Measurements from ENCODE around the gene ZNF425. TPM values are rescaled to one million over a fixed set of nuclear protein-coding genes. Genes with fewer than 3 reads are reported as not detected.

Gene ZNF425
- total RNA-seq, 2 donors from 2014 or later: 0.89 to 1.3 TPM

GRCh38 chr7:149125189-149125862 lies 798 bp downstream of the ZNF425 start:
- Histone ChIP-seq H3K27ac (peak overlapping the region; percentile 96 to 97), H3K36me3 (peaks cover 2% of the 10 kb centered on the region), H3K9me3 (peaks cover 0 to under 1% of the 10 kb centered on the region in 2 donors), H3K4me3 (peak overlapping the region; percentile 93 to 95), H3K4me1 (peaks cover 0 to 16% of the 10 kb centered on the region in 2 donors), H3K27me3 (no peaks in the 10 kb centered on the region)
- DNase-seq (ENCODE audit: low spot score): no peak
- TF ChIP-seq CTCF (IDR thresholded peaks at IDR 0.05): no peak

GRCh38 chr7:149109969-149110368 lies 16.2 kb downstream of the ZNF425 start:
- H3K27ac ChIP-seq: no peak overlapping the region
- no peak for DNase-seq (ENCODE audit: low spot score)
- H3K36me3 ChIP-seq: no peaks in the 10 kb centered on the region
- H3K27me3 ChIP-seq: no peaks in the 10 kb centered on the region
- no peak overlapping the region for H3K4me3 ChIP-seq
- no peaks in the 10 kb centered on the region for H3K4me1 ChIP-seq
- TF ChIP-seq CTCF (IDR thresholded peaks at IDR 0.05): no peak
- no peaks in the 10 kb centered on the region for H3K9me3 ChIP-seq

GRCh38 chr7:149104749-149105148 lies 21.4 kb downstream of the ZNF425 start:
- Histone ChIP-seq H3K27ac (no peak overlapping the region), H3K9me3 (no peaks in the 10 kb centered on the region), H3K4me3 (no peak overlapping the region), H3K4me1 (no peaks in the 10 kb centered on the region), H3K27me3 (no peaks in the 10 kb centered on the region), H3K36me3 (no peaks in the 10 kb centered on the region)
- TF ChIP-seq CTCF (IDR thresholded peaks at IDR 0.05): no peak
- no peak for DNase-seq (ENCODE audit: low spot score)

- Histone ChIP-seq H3K4me3 (no peak overlapping the region), H3K9me3 (no peaks in the 10 kb centered on the region), H3K36me3 (no peaks in the 10 kb centered on the region), H3K4me1 (no peaks in the 10 kb centered on the region), H3K27me3 (no peaks in the 10 kb centered on the region), H3K27ac (no peak overlapping the region)
- DNase-seq (ENCODE audit: low spot score): no peak
- no peak for TF ChIP-seq CTCF (IDR thresholded peaks at IDR 0.05)
Observed at GRCh38 chr7:149104214-149104613, 21.9 kb downstream of the ZNF425 start.

- H3K27me3 ChIP-seq: no peaks in the 10 kb centered on the region
- no peak overlapping the region for H3K27ac ChIP-seq
- no peak for DNase-seq (ENCODE audit: low spot score)
- no peak for TF ChIP-seq CTCF (IDR thresholded peaks at IDR 0.05)
- no peaks in the 10 kb centered on the region for H3K36me3 ChIP-seq
- H3K9me3 ChIP-seq: no peaks in the 10 kb centered on the region
- H3K4me1 ChIP-seq: no peaks in the 10 kb centered on the region
- H3K4me3 ChIP-seq: no peak overlapping the region
Observed at GRCh38 chr7:149103424-149103823, 22.7 kb downstream of the ZNF425 start.

- Histone ChIP-seq H3K4me1 (no peaks in the 10 kb centered on the region), H3K27me3 (no peaks in the 10 kb centered on the region), H3K27ac (no peak overlapping the region), H3K4me3 (no peak overlapping the region), H3K9me3 (no peaks in the 10 kb centered on the region), H3K36me3 (no peaks in the 10 kb centered on the region)
- TF ChIP-seq CTCF (IDR thresholded peaks at IDR 0.05): no peak
- DNase-seq (ENCODE audit: low spot score): no peak
Observed at GRCh38 chr7:149102666-149103065, 23.5 kb downstream of the ZNF425 start.
